Measurements from ENCODE around the gene IL21.
"Not testable (repeated sequence)": the region's sequence is repeated elsewhere in the genome, so short reads cannot be mapped to it uniquely, and the experiment has no call there.

IL21 gene

GRCh38 chr4:122576261-122577188 is 44.3 kb downstream of the IL21 start:
- no peak for DNase-seq

GRCh38 chr4:122574347-122574746 is 46.5 kb downstream of the IL21 start:
- not testable (repeated sequence) for DNase-seq

- no peak for DNase-seq
These were observed 58.4 kb downstream of the IL21 start for GRCh38 chr4:122562449-122562848.

Measured in activated T-cell treated with anti-CD3 and anti-CD28 coated beads, Interleukin-2, amount 50 U/mL, for 1 hour (primary cell).